ENCODE results near the gene RNU11.
"Not testable (repeated sequence)": the region's sequence is repeated elsewhere in the genome, so short reads cannot be mapped to it uniquely, and the experiment has no call there.

The RNU11 gene

DNA sequence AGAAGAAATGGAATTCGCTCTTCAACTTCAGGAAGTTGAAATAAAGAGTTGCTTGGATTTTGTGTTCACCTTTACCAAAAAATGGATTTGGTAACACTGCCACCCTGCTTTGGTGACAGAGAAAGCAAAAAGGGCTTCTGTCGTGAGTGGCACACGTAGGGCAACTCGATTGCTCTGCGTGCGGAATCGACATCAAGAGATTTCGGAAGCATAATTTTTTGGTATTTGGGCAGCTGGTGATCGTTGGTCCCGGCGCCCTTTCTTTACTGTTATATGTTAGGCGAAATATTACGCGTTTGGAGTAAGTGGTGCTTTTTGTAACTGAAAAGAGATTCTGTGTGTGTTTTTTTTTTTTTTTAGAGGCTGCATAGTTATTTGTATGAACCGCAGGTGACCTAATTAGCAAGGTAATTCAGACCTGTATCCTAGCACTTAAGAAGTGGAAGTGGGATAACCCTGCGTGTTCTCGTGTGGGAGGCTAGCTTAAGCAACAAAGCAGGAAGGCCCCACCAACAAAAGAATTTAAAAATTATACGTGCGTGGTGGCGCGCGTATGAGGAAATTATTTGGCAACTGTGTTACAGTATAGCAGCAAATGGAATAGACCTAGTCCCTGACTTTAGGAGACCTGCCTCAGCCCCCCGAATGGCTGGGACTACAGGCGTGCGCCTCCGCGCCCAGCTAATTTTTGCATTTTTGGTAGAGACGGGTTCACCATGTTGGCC, at the start of gene RNU11:
Gene RNU11 (plus strand): TSS at position 127 of the 725 bp plus-strand sequence.
- FAIRE-seq (no peak), DNase-seq (ENCODE audit: low spot score) (peak; percentile 73)

DNA sequence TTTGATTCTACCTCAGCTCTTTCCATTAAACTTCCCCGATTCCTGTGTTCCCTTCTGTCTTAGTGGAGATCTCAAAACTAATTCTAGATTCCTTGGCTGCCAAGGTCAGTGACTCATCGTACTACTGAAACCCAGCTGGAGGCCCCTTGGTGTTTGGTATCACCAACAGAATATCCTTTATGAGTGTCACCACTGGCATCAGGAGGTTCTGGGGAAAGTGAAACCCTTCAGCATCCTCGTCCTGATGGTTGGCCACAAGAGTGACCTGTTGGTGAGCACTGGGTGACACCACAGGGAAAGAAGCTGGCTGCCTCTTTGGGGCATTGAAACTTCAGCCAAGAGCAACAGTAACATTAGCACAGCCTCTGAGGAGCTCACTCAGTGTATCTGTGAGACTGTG, 46.7 kb upstream of the RNU11 start:
- FAIRE-seq (no peak), DNase-seq (ENCODE audit: low spot score) (peak; percentile 82)

DNA sequence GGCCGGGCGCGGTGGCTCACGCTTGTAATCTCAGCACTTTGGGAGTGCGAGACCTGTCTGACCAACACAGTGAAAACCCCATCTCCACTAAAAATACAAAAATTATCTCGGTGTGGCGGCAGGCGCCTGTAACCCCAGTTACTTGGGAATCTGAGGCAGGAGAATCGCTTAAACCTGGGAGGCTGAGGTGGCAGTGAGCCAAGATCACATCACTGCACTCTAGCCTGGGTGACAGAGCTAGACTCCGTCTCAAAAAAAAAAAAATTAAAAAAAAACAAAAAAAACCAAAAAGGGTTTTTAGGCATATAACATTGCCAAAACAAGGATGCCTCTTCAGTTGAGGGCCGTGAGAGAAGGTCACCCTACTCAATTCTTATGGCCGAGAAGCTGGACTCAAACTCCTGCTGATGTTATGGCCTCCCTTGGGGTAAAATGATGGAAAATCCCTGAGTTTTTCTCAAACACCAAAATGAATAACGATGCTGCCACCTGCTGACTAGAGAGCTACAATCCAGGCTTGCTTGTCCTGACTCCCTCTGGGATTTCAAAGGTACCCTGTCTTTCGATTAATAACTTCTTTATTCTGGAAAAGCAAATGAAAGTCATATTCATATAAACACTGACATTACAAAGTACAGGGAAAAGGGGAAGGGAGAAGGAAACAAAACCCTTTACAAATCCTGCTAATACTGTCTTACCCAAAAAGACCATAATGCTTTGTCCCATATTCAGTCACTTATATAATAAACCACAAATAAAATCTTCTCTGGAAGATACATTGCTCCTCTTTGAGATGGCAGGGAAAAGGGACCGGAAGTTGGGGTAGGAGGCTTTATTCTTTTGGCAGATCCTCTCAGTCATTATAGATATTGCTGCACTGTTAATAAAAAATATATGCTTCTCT, 45.6 kb upstream of the RNU11 start:
- peak; percentile 70 for DNase-seq (ENCODE audit: low spot score)
- FAIRE-seq, result no peak

DNA sequence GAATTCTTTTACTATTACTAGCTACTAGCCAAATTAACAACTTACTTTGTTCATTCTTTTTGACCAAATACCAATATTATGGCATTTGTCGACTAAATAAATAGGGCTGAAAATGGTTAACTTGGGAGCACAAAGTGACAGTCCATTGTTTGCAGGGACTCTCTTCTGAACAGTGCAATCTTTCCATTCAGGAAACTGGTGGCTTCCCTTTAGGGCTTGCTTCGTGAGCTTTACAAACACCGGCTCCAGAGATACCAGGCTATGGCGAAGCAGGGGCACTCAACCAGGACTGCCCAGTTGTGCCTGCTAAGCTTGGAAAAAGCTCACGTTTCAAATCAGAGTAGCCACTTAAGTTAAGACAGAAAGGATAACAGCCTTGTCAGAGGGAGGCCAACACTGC, 44.0 kb upstream of the RNU11 start:
- DNase-seq (ENCODE audit: low spot score), result no peak
- no peak for FAIRE-seq

DNA sequence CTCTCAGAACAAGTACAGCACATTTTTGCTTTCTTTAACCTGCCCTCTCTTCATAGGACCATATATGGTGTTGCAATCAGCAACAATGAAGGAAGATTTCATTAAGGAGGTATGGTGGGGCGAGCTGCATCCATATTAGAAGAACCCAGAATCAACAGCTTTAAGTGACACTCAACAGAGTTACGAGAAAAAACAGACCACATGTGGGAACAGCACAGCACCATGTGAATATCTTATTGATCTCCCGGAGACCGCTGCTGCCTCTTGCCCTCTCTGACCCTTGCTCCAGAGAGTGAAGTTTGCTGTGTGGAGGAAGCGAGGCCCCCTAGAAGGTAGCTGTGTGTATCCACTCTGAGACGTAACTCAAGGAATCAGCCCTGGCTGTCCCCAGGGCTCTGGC, 43.4 kb upstream of the RNU11 start:
- no peak for DNase-seq (ENCODE audit: low spot score)
- FAIRE-seq, result no peak

DNA sequence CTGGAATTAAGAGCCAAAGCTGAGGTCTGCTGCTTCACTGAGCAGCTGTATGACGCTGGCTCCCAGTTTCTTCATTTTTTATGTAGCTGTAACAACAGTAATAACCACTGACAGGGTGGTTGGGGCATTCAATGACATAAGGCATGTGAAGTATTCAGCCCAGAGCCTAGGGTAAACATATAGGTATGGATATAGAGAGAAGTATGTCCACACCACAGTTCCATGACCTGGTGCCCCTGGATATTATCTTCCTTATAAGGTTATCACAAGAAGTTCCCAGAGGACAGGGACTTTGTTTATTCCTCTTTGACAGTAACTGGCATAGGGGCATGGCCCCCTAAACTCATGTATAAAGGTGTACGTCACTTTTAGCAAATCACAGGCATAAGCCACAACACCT, 41.6 kb upstream of the RNU11 start:
- DNase-seq (ENCODE audit: low spot score) (no peak), FAIRE-seq (no peak)

DNA sequence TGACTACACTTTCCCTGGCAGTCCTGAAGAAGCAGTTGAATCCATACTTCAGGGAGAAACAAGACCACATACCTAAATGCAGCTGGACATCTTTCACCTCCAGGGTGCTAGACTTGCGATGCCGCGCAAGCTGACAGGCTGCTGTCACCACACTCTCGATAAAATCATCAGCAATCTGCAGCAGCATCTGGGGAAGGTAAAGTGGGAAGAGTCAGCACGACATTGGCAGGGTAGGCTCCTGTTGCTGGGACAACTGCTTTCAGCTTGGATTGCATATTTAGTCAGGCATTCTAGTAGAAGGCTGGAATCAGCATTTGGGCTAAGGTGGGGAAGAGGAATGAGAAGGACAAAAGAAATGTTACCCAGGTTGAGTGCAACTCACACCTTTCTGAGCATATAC, 35.2 kb upstream of the RNU11 start:
- no peak for FAIRE-seq

DNA sequence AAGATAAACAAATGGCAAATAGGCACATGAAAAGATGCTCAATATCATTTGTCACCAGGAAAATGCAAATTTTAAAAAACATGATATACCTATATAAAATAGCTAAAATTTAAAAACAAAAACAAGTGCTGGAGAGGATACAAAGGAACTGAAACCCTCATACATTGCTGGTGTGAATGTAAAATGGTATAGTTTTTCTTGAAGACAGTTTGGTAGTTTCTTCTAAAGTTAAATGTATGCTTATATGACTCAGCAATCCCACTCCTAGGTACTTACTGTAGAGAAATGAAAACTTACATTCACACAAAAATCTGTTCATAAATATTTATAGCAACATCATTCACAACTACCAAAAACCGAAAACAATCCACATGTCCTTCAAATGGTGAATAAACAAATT, 16.7 kb upstream of the RNU11 start:
- FAIRE-seq (no peak), DNase-seq (ENCODE audit: low spot score) (no peak)

More for the DNA sequence above, 35.2 kb upstream of the RNU11 start:
- no peak for DNase-seq (ENCODE audit: low spot score)

DNA sequence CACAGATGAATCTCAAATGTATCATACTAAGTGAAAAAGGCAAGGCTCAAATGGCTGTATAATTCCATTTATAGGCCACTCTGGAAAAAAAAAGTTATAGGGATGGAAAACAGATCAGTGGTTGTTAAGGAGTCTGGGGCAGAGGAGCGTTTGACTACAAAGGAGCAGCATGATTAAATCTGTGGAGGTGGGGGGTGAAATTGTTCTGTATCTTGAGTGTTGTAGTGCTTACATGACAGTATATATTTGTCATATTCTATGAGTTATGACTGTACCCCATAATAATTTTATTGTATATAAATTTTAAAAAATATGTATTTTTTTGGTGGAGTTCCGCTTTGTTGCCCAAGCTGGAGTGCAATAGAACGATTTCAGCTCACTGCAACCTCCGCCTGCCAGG, 15.8 kb upstream of the RNU11 start:
- no peak for FAIRE-seq

DNA sequence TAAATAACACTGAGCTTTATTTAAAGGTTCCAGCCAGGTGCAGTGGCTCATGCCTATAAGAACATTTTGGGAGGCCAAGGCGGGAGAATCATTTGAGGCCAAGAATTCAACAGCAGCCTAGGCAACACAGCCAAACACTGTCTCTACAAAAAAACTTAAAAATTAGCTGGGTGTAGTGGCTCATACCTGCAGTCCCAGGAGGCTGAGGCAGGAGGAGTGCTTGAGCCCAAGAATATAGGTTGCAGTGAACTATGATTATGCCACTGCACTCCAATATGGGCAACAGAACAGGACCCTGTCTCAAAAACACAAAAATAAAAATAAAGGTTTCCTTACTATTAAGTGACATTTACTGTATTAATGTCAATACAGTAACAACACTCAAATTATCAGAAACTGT, 7.6 kb upstream of the RNU11 start:
- DNase-seq (ENCODE audit: low spot score) (no peak), FAIRE-seq (no peak)

More for the DNA sequence above, 15.8 kb upstream of the RNU11 start:
- no peak for DNase-seq (ENCODE audit: low spot score)

DNA sequence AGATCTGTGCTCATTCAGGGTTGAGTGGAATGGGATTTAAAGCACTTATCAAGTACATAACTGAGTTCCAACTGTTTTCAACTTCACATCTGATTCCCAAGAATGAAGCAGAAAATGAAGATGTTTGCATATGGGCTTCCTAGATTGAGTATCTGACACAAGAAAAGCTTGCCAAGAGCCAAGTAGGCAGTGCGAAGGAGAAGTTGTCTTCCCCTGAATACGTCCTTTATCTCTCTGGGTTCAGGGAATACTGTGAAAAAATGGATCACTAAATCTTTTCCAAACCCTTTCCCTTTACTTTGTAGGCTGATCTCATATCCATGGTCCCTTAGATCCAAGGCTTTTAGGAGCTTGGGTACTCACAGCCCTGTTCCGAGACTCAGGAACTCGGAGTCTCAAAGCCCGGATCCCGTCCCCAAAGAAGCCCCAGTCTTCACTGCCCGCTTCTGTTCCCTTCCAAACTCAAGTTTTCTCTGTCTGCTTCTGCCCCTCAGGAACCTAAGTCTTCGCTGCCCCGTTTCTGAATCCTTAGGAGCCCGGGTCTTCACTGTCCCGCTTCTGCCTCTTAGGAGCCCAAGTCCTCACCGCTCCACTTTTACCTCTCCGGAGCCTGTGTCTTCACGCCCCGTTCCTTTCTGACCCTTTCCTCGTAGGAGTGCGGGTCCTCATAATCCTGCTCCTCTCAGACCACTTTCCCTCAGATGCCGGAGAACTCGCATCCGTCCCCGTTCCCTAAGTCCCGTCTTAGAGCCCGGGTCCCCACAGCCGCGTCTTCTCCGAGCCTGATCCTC, 6.1 kb upstream of the RNU11 start:
- DNase-seq (ENCODE audit: low spot score), result no peak
- no peak for FAIRE-seq

DNA sequence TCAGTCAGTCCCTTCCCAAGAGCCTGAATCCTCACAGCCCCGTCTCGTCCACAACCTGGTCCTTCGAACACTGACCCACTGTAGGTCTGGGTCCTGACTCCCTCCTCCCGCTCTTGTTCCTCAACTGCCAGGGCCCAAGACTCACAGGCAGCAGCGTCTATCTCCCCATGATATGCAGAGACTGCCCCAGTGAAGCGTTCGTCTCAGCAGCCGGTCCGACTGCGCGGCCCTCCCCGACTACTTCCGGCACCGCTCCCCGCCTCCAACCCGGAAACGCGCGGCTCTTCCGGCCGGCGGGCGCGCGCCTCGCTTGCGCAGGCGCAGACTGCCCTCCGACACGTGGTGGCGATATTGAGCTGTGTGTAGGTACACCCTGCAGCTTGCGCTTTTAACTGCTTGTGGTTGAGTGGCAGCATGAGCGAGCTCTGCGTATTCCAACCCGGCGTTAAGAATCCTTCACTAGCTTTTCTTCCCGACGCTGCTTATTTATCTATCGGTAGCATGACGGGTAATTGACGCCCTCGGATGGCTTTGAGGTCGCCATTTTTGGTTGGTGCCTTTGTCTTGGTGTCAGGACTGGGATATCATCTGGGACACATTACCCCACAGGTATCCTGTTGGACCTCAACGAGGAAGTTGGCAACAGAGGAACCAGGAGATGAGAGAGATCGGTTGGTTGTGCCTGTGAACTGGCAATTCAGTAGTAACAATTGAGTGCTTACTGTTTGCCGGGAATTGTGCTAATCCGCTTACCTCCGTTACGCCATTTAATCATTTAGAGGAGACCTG, 5.4 kb upstream of the RNU11 start, which contains the start of gene TAF12:
Gene TAF12 (minus strand): TSS at position 221 of the 789 bp plus-strand sequence. CDS start 20,986 bp downstream, outside the sequence.
- peak; percentile 93 for DNase-seq (ENCODE audit: low spot score)
- peak; percentile 74 for FAIRE-seq

DNA sequence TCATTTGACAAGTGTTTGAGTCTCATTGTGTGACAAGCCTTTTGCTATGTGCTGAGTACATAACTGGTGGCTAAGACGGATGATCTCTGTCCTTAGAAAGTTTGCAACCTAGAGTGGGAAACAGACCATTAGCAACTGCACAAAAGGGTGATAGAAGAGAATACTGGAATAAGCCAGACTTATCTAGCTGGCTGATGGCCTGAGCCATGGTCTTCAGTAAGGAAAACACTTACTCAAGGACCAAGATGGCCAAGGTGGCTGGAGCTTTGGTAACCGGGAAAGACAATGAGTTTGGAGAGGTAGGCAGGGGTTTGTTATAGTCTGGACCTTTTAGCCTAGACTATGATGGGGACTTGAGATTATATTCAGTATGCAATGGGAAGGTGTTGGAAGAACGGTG, 3.9 kb upstream of the RNU11 start:
- no peak for FAIRE-seq
- no peak for DNase-seq (ENCODE audit: low spot score)

DNA sequence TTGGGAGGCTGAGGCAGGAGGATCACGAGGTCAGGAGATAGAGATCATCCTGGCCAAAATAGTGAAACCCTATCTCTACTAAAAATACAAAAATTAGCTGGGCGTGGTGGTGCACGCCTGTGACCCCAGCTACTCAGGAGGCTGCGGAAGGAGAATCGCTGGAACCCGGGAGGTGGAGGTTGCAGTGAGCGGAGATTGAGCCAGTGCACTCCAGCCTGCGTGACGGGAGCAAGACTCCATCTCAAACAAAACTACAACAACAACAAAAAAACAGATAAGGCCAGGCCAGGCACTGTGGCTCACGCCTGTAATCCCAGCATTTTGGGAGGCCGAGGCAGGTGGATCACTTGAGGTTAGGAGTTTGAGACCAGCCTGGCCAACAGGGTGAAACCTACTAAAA, 3.0 kb upstream of the RNU11 start:
- FAIRE-seq; DNase-seq (ENCODE audit: low spot score): not testable (repeated sequence)

DNA sequence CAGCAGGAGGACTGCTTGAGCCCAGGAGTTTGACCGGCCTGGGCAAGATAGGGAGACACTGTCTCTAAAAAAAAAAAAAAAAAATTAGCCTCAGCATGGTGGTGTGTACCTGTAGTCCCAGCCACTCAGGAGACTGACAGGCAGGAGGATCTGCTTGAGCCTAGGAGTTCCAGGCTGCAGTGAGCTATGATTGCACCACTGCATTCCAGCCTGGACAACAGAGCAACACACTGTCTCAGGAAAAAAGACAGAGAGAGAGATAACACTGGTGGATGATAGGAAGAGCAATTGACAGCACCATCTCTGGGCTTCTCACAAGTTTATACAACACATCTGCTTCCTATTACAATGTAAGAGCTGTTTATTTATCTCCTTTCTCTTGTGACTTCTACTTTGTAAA, 2.4 kb upstream of the RNU11 start:
- DNase-seq (ENCODE audit: low spot score) (no peak), FAIRE-seq (no peak)

DNA sequence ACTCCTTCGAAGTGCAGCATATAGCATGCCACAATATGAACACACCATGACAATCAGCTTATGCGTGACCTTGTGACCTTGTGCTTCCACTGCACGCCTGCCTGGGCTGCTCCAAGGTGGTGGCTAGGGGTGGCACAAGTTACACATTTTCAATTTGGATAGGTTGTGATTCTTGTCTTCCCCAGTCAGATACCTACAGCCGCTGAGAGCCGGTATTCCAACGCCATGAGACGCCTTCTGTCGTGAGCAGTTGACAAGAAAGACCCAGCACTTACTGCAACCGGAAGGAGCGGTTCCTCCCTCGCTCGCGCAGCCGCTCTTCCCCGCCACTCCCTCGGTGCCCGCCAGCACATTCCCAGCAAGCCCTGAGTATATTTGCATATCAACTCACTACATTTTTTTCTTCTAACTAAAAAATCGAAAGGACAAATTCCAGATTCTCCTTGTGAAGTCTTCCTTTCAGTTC, 359 bp upstream of the RNU11 start:
- FAIRE-seq, result no peak
- DNase-seq (ENCODE audit: low spot score), result peak; percentile 88

DNA sequence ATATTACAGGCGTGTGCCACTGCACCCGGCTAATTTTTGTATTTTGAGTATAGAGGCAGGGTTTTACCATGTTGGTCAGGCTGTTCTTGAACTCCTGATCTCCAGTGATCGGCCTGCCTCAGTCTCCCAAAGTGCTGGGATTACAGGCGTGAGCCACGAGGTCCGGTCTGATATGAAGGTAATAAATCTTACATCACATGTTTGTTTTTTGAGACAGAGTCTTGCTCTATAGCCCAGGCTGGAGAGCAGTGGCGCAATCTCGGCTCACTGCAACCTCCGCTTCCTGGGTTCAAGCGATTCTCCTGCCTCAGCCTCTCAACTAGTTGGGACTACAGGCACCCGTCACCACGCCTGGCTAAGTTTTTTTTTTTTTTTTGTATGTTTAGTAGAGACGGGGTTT, 4.7 kb downstream of the RNU11 start:
- not testable (repeated sequence) for DNase-seq (ENCODE audit: low spot score); FAIRE-seq

DNA sequence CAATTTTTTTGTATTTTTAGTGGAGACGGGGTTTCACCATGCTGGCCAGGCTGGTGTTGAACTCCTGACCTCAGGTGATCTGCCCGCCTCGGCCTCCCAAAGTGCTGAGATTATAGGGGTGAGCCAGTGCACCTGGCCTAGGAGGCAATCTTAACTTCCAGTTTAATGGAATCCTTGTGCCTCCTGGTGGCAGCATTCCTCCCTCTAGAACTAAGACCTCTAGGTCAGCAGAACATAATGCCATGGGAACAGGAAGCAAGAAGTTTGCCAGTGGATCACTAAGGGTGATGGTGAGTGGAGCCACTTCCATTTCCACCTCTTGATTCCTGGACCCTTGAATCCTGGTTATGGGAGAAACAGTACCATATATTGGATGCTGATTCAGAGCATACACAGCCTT, 5.5 kb downstream of the RNU11 start:
- not testable (repeated sequence) for DNase-seq (ENCODE audit: low spot score); FAIRE-seq

DNA sequence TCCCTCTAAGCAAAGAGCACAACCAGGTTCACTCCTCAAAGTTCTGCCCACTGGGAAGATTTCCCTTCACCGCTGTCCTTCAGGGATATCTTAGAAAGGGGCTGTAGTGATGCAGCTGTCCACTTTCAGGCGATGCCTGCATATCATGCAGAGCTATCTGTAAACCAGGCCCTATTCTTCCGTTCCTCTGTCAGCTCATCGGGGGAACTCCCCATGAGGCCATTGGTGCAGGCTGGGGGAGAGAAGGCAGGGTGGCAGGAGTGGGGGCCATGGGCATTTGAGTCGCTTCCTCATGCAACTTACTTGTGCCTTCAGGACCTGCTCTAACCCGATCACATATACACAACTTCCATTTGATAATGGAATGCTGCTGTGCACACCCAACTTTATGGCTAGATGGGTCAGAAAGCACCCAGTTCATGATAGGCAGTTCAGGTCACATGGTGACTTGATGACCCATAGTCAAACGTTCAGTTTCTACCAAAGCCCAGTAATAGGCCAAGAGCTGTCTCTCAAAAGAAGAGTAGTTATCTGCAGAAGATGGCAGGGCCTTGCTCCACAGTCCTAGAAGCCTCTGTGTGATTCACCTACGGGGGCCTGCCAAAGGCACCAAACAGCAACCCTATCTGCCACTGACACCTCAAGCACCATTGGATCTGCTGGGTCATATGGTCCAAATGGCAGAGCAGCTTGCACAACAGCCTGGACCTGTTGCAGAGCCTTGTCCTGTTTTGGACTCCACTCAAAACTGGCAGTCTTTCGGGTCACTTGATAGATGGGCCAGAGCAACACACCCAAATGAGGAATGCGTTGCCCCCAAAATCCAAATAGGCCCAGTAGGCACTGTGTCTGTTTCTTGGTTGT, 7.3 kb downstream of the RNU11 start:
- DNase-seq (ENCODE audit: low spot score); FAIRE-seq: not testable (repeated sequence)

DNA sequence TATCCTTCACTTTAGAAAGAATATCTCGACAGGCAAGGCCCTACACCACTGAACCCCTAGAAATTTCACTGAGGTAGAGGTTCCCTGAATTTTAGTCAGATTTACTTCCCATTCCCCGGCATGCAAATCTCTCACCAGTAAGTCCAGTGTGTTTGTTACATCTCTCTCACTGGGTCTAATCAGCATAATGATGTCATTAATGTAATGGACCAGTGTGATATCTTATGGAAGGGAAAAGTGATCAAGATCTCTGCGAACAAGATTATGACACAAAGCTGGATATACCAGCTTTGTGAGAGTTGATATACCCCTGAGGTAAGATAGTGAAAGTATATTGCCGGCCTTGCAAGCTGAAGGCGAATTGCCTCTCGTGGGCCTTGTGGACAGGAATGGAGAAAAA, 7.9 kb downstream of the RNU11 start:
- FAIRE-seq, result no peak
- no peak for DNase-seq (ENCODE audit: low spot score)
